Body of pancreas (tissue), 4 donors: ENCODE measurements around the gene GPLD1.

Experiments
- POLR2A ChIP-seq, 3 donors: fragments of 450-650 bp; IDR thresholded peaks; one replicate each; pipeline ENCODE4 v1.6.1; 2016; ENCODE audit warnings: antibody characterized with exemption in 3 of 3, mild to moderate bottlenecking in 2 of 3
- TF ChIP-seq, protein P1 (sequence below), 7 experiments: fragments of 450-650 bp in 4 of 7; fragments of 200-600 bp in 3 of 7; sonication (generic) in 3 of 7; IDR thresholded peaks; one replicate each; pipeline ENCODE4 v1.5.1; 2016 to 2019; ENCODE audit warnings: antibody characterized with exemption in 7 of 7

DNA sequence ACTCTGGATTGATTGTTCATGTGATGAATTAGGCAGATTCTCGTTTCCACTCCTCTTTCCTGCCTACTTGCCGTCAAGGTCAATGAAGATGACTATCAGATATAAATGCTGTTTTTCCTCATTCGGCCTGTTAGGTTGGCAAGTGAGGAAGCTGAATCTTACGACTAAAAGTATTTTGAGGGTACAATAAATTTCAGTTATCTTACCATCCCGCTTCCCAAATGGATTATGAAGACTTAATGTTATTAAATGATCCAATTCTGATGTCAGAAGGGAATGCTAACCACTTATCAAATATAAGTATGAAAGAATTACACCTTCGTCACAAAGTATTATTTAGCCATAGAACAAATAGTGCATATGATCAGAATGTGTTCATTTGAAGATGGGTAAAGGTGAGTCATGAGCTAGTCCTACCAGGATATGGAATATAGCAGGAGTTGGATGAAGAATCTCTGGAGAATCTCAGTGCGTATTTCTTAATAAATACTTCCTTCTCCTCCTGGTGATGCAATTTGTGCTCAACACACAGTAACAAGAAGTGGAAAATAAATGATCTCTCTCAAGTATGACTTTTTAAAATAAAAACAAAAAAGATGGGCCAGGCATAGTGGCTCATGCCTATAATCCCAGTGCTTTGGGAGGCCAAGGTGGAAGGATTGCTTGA, 4.6 kb downstream of the GPLD1 start:
- TF ChIP-seq, protein P1, sequence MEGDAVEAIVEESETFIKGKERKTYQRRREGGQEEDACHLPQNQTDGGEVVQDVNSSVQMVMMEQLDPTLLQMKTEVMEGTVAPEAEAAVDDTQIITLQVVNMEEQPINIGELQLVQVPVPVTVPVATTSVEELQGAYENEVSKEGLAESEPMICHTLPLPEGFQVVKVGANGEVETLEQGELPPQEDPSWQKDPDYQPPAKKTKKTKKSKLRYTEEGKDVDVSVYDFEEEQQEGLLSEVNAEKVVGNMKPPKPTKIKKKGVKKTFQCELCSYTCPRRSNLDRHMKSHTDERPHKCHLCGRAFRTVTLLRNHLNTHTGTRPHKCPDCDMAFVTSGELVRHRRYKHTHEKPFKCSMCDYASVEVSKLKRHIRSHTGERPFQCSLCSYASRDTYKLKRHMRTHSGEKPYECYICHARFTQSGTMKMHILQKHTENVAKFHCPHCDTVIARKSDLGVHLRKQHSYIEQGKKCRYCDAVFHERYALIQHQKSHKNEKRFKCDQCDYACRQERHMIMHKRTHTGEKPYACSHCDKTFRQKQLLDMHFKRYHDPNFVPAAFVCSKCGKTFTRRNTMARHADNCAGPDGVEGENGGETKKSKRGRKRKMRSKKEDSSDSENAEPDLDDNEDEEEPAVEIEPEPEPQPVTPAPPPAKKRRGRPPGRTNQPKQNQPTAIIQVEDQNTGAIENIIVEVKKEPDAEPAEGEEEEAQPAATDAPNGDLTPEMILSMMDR (IDR thresholded peaks at IDR 0.05) = no peak
- TF ChIP-seq POLR2A (IDR thresholded peaks at IDR 0.05) = no peak
